ENCODE measurements around the gene SLC2A8. TPM values are rescaled to one million over a fixed set of nuclear protein-coding genes. Genes with fewer than 3 reads are reported as not detected.

The SLC2A8 gene
- total and polyA plus RNA-seq, 4 donors = 15.7 to 32.3 (median 24.3) TPM

DNA sequence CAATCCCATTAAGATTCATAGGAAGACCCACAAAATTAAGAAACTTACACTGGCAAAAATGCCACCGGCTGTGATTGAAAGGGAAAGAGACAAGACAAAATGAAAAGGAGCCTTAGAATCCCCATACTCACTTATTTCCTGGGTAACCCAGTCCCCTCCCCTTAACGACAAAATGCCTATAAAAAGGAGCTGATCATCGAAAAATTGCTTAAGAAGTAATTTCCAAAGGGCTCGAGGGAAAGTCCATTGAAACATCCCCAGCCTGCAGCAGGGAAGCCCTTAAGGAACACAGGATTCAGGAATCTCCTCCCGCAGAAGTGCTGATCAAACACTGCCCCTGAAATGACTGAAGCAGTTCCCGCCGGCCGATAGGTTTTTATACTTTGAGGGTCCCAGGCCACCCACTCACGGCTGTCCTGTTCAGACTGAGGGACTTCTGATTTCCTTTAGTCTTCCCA, 26.5 kb downstream of the SLC2A8 start:
- H3K4me3 ChIP-seq (ENCODE audit: low read depth, low read length) = peak overlapping the region; percentile 98
- DNase-seq (ENCODE audit: low read depth in 4 of 6, low spot score in 6 of 6) = peak in 1 of 6 donors; percentile 7
- H3K27me3 ChIP-seq (ENCODE audit: control insufficient read depth, insufficient read depth, low read length) = no peaks in the 10 kb centered on the region
- no peaks in the 10 kb centered on the region for H3K9me3 ChIP-seq (ENCODE audit: control insufficient read depth, insufficient read depth, low read length)
- peaks cover 29% of the 10 kb centered on the region for H3K4me1 ChIP-seq (ENCODE audit: control insufficient read depth, insufficient read depth, low read length)
- H3K36me3 ChIP-seq (ENCODE audit: control insufficient read depth, insufficient read depth, low read length) = peaks cover 3% of the 10 kb centered on the region
- peak overlapping the region; percentile 98 for H3K27ac ChIP-seq (ENCODE audit: low read depth, low read length)
- WGBS (ENCODE audit: insufficient coverage) = 0% methylated on average over 7 of the region's 9 CpGs

DNA sequence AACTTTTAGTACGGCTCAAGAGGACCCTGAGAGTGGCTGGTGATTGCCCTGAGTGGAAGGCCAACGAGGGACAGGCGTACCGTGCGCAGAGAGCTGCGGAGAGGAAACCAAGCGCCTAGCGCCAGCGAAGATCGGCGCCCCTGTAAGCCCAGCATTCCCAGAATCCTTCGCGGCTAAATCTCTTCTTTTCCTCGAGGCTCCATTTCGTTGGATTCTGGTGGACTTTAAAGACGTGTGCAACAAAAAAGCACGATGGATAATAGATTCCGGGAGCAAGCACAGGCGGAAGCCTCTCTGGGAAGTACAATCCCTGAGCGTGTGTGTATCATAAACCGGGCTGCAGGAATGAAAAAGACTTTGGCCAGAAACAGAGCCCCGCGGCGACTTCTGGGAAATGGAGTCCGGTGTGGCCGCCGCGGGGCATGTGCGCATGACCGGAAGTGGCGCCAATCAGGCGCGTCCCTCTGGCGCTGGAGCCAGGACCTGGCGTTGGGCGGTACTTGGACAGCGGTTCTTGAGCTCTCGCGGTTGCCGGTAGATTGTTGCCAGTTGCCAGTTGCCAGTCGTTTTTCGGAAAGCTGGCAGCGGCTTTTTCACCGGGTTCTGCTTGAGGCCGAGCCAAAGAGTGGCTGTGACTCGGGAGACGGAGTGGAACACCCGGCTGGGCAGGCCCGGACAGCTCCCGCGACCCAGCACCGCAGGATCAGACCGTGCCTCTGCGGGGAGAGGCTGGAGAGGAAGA, 27.1 kb downstream of the SLC2A8 start, which contains the start of gene ZNF79:
Gene ZNF79, plus strand, starts transcription at position 449 of the 742 bp plus-strand sequence. CDS start 406 bp downstream, outside the sequence.
- H3K27me3 ChIP-seq (ENCODE audit: control insufficient read depth, insufficient read depth, low read length) = no peaks in the 10 kb centered on the region
- WGBS (ENCODE audit: insufficient coverage) = under 1% methylated on average over 54 of the region's 54 CpGs

DNA sequence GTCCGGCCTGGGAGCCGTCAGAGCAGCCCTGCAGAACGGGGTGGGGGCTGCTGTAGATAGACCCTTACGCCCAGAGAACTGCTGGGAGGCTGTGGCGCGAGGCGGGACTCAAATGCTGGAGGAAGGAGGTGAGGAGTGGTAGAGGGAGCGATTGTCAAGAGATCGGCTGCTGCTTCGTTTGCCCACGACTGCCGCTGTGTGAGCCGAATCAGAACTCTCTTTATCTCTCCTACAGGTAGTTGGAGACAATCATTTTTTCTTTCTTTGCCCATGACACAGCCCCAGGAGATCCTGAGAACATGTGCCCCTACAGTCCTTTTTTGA, 27.7 kb downstream of the SLC2A8 start:
- peak overlapping the region; percentile 98 for H3K27ac ChIP-seq (ENCODE audit: low read depth, low read length)
- no peak for DNase-seq (ENCODE audit: low read depth in 4 of 6, low spot score in 6 of 6)
- no peaks in the 10 kb centered on the region for H3K27me3 ChIP-seq (ENCODE audit: control insufficient read depth, insufficient read depth, low read length)
- H3K4me3 ChIP-seq (ENCODE audit: low read depth, low read length) = peak overlapping the region; percentile 98
- WGBS (ENCODE audit: insufficient coverage) = under 1% methylated on average over 9 of the region's 13 CpGs
- peaks cover 13% of the 10 kb centered on the region for H3K36me3 ChIP-seq (ENCODE audit: control insufficient read depth, insufficient read depth, low read length)
- no peaks in the 10 kb centered on the region for H3K9me3 ChIP-seq (ENCODE audit: control insufficient read depth, insufficient read depth, low read length)
- peaks cover 29% of the 10 kb centered on the region for H3K4me1 ChIP-seq (ENCODE audit: control insufficient read depth, insufficient read depth, low read length)

More for the DNA sequence above, 27.1 kb downstream of the SLC2A8 start, which contains the start of gene ZNF79:
- peak; percentile 84 to 98 (median 92) for DNase-seq (ENCODE audit: low read depth in 4 of 6, low spot score in 6 of 6)
- H3K36me3 ChIP-seq (ENCODE audit: control insufficient read depth, insufficient read depth, low read length) = peaks cover 8% of the 10 kb centered on the region
- H3K4me1 ChIP-seq (ENCODE audit: control insufficient read depth, insufficient read depth, low read length) = peaks cover 29% of the 10 kb centered on the region
- H3K9me3 ChIP-seq (ENCODE audit: control insufficient read depth, insufficient read depth, low read length) = no peaks in the 10 kb centered on the region
- peak within 1 kb of the TSS; percentile 98 for H3K4me3 ChIP-seq (ENCODE audit: low read depth, low read length)
- peak within 1 kb of the TSS; percentile 98 for H3K27ac ChIP-seq (ENCODE audit: low read depth, low read length)

DNA sequence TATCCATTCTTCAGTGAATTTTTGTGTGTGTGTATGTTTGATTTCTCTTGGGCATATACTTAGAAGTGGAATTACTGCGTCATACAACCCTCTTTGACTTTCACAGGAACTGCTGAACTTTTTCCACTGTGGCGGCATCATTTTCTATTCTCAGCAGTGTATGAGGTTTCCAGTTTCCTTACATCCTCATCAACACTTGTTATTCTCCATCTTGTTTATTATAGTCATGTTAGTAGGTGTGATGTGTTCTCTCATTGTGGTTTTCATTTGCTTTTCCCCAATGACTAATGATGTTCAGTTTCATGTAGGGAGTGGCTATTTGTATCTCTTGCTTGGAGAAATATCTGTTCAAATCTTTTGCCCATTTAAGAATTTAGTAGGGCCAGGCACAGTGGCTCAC, 29.8 kb downstream of the SLC2A8 start:
- no peaks in the 10 kb centered on the region for H3K9me3 ChIP-seq (ENCODE audit: control insufficient read depth, insufficient read depth, low read length)
- H3K4me3 ChIP-seq (ENCODE audit: low read depth, low read length) = no peak overlapping the region
- DNase-seq (ENCODE audit: low read depth in 4 of 6, low spot score in 6 of 6) = no peak
- no CpG with 5 or more reads among the region's 2 CpGs for WGBS (ENCODE audit: insufficient coverage)
- H3K4me1 ChIP-seq (ENCODE audit: control insufficient read depth, insufficient read depth, low read length) = peaks cover 29% of the 10 kb centered on the region
- H3K27me3 ChIP-seq (ENCODE audit: control insufficient read depth, insufficient read depth, low read length) = no peaks in the 10 kb centered on the region
- peaks cover 16% of the 10 kb centered on the region for H3K36me3 ChIP-seq (ENCODE audit: control insufficient read depth, insufficient read depth, low read length)
- H3K27ac ChIP-seq (ENCODE audit: low read depth, low read length) = no peak overlapping the region

DNA sequence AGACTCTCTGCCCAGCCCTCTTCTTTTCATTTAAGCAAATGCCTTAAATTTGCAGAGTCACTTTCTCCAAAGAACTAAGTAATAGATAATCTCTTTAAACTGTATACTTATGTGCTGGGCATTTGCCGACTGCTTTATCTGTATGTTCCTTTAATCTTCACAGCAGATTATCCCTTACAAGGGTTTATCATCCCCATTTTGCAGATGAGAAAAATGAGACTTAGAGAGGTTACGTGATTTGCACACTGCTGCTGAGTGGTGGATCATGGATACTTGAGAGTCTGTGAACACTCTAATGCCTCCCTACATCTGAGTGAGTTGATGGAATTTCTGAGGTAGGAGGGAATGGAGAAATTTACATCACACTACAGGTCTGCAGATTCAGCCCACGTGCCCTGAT, 31.4 kb downstream of the SLC2A8 start:
- WGBS (ENCODE audit: insufficient coverage) = no CpG with 5 or more reads among the region's 3 CpGs
- no peak overlapping the region for H3K4me3 ChIP-seq (ENCODE audit: low read depth, low read length)
- no peak overlapping the region for H3K27ac ChIP-seq (ENCODE audit: low read depth, low read length)
- no peaks in the 10 kb centered on the region for H3K9me3 ChIP-seq (ENCODE audit: control insufficient read depth, insufficient read depth, low read length)
- H3K4me1 ChIP-seq (ENCODE audit: control insufficient read depth, insufficient read depth, low read length) = peaks cover 15% of the 10 kb centered on the region
- no peak for DNase-seq (ENCODE audit: low read depth in 4 of 6, low spot score in 6 of 6)
- H3K27me3 ChIP-seq (ENCODE audit: control insufficient read depth, insufficient read depth, low read length) = no peaks in the 10 kb centered on the region
- peaks cover 21% of the 10 kb centered on the region for H3K36me3 ChIP-seq (ENCODE audit: control insufficient read depth, insufficient read depth, low read length)

DNA sequence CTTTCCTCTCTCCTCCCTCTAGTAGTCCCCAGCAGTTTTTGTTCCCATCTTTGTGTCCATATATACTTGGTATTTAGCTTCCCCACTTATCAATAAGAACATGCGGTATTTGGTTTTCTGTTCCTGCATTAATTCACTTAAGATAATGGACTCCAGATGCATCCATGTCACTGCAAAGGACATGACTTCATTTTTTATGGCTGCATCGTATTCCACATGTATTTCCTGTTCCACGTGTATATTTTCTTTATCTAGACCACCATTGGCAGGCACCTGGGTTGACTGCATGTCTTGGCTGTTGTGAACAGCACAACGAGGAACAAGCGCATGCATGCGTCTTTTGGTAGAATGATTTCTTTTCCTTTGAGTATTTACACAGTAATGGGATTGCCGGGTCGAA, 33.4 kb downstream of the SLC2A8 start:
- DNase-seq (ENCODE audit: low read depth in 4 of 6, low spot score in 6 of 6) = no peak

DNA sequence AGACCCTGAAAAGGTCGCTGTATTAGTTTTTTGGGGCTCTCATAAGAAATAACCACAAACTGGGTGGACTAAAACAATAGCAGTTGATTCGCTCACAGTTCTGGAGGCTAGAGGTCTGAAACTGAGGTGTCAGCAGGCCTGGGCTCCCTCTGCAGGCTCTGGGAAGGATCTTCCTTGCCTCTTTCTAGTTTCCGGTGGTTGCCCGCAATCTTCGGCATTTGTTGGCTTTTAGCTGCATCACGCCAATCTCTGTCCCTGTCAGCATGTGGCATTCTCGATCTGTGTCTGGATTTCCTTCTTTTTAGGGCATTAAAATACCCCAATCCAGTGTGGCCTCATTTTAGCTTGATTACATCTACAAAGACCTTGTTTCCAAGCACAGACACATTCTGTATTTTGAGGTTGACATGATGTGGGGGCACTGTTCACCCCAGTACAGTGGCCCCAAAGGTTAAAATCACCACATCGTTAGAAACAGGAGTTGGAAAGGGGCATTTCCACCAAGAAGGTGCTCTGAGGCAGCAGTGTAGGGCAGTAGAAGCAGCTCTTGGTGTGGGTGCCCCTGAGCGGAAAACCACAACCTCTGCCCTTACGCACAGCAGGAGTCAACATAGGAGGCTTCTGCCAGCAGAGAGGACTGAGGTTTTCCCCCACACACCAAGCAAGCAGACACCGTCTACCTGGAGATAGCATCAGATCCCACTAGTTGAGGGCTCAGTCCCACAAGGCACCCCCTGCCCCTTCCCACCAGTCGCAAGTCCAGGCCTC, 40.7 kb downstream of the SLC2A8 start:
- H3K4me1 ChIP-seq (ENCODE audit: control insufficient read depth, insufficient read depth, low read length) = no peaks in the 10 kb centered on the region
- no peak overlapping the region for H3K27ac ChIP-seq (ENCODE audit: low read depth, low read length)
- H3K4me3 ChIP-seq (ENCODE audit: low read depth, low read length) = no peak overlapping the region
- peaks cover 80% of the 10 kb centered on the region for H3K36me3 ChIP-seq (ENCODE audit: control insufficient read depth, insufficient read depth, low read length)
- no peaks in the 10 kb centered on the region for H3K9me3 ChIP-seq (ENCODE audit: control insufficient read depth, insufficient read depth, low read length)
- 89% methylated on average over 11 of the region's 12 CpGs for WGBS (ENCODE audit: insufficient coverage)
- peak in 1 of 6 donors; percentile 20 for DNase-seq (ENCODE audit: low read depth in 4 of 6, low spot score in 6 of 6)
- H3K27me3 ChIP-seq (ENCODE audit: control insufficient read depth, insufficient read depth, low read length) = no peaks in the 10 kb centered on the region

More for the DNA sequence above, 33.4 kb downstream of the SLC2A8 start:
- WGBS (ENCODE audit: insufficient coverage) = 92% methylated on average over 4 of the region's 8 CpGs
- no peaks in the 10 kb centered on the region for H3K27me3 ChIP-seq (ENCODE audit: control insufficient read depth, insufficient read depth, low read length)
- H3K36me3 ChIP-seq (ENCODE audit: control insufficient read depth, insufficient read depth, low read length) = peaks cover 39% of the 10 kb centered on the region
- no peaks in the 10 kb centered on the region for H3K9me3 ChIP-seq (ENCODE audit: control insufficient read depth, insufficient read depth, low read length)
- H3K4me1 ChIP-seq (ENCODE audit: control insufficient read depth, insufficient read depth, low read length) = peaks cover 4% of the 10 kb centered on the region
- no peak overlapping the region for H3K27ac ChIP-seq (ENCODE audit: low read depth, low read length)
- H3K4me3 ChIP-seq (ENCODE audit: low read depth, low read length) = no peak overlapping the region

DNA sequence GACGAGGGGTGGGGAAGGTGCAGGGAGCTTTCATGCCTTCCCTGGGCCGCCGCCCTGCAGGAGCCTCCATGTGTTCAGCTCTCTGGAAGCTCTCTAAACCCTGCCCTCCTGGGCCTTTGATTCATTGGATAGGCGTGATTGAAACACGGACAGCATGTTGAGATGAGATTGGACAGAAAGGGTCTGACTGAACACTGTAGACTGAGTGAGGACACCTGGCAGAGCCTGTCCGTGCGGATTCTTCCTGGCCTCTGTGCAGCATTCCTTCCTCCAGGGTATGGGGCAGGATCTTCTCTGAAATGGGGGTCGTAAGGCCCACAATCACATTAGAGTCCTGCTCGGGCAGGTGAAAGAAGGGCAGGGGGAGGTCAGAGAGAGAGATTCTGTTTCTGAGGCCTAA, 41.4 kb downstream of the SLC2A8 start:
- Histone ChIP-seq H3K36me3 (ENCODE audit: control insufficient read depth, insufficient read depth, low read length) (peaks cover 80% of the 10 kb centered on the region), H3K27ac (ENCODE audit: low read depth, low read length) (no peak overlapping the region), H3K4me3 (ENCODE audit: low read depth, low read length) (no peak overlapping the region), H3K27me3 (ENCODE audit: control insufficient read depth, insufficient read depth, low read length) (no peaks in the 10 kb centered on the region), H3K9me3 (ENCODE audit: control insufficient read depth, insufficient read depth, low read length) (no peaks in the 10 kb centered on the region), H3K4me1 (ENCODE audit: control insufficient read depth, insufficient read depth, low read length) (no peaks in the 10 kb centered on the region)
- WGBS (ENCODE audit: insufficient coverage) = 94% methylated on average over 8 of the region's 9 CpGs
- DNase-seq (ENCODE audit: low read depth in 4 of 6, low spot score in 6 of 6) = no peak

DNA sequence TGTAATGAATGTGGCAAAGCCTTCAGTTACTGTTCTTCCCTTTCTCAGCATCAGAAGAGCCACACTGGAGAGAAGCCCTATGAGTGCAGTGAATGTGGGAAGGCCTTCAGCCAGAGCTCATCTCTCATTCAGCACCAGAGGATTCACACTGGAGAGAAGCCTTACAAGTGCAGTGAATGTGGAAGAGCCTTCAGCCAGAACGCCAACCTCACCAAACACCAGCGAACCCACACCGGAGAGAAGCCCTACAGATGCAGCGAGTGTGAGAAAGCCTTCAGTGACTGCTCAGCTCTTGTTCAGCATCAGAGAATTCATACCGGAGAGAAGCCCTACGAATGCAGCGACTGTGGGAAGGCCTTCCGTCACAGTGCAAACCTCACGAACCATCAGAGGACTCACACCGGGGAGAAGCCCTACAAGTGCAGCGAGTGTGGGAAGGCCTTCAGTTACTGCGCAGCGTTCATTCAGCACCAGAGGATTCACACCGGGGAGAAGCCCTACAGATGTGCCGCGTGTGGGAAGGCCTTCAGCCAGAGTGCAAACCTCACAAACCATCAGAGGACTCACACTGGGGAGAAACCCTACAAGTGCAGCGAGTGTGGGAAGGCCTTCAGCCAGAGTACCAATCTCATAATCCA, 47.4 kb downstream of the SLC2A8 start:
- Histone ChIP-seq H3K4me1 (ENCODE audit: control insufficient read depth, insufficient read depth, low read length) (peaks cover 3% of the 10 kb centered on the region), H3K27ac (ENCODE audit: low read depth, low read length) (no peak overlapping the region), H3K27me3 (ENCODE audit: control insufficient read depth, insufficient read depth, low read length) (no peaks in the 10 kb centered on the region), H3K4me3 (ENCODE audit: low read depth, low read length) (no peak overlapping the region), H3K36me3 (ENCODE audit: control insufficient read depth, insufficient read depth, low read length) (peaks cover 78% of the 10 kb centered on the region), H3K9me3 (ENCODE audit: control insufficient read depth, insufficient read depth, low read length) (no peaks in the 10 kb centered on the region)
- no peak for DNase-seq (ENCODE audit: low read depth in 4 of 6, low spot score in 6 of 6)
- WGBS (ENCODE audit: insufficient coverage) = 92% methylated on average over 14 of the region's 17 CpGs
